ENCODE measurements around the gene GTPBP3. TPM values are rescaled to one million over a fixed set of nuclear protein-coding genes. Genes with fewer than 3 reads are reported as not detected.

Gene GTPBP3
- polyA plus RNA-seq, 1 donor (not counting 4 experiments of a cell fraction or from before 2014, with no cell fraction given) = 7.2 TPM

DNA sequence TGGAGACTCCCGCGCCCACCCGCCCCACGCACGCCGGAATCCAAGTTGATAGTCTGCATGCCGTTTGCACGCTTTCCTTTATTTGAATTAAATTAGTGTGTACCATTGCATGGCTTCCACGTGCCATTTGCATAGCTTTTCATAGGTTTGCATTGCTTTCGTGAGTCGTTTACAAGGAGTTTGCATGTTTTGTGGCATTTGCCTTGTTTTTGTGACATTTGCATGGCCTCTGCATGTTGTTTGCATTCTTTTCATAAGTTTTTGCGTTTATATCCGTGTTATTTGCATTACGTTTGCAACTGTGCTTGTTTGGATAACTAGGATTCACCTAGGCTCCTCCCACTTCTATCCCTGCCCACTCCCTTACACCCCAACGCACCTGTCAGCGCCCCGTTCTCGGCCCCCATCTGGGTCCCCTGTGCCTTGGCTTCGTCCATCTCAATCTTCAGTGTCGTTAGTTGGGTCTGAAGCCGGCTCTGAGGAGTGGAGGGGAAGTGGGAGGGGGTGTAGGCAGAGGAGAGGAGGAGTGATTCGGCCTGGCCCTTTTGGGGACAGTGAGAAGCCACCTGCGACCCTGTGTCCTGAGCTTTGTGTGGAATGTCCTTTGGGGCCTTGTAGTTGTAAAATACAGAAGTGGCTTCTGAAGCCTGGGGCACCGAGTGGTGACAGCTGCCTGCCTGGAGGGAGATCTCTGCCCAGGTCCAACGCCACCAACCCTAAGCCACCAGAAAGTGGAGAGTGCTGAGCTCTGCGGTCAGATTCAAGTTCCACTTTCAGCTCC lies 54.2 kb downstream of the GTPBP3 start:
- Histone ChIP-seq H3K79me2 (ENCODE audit: control insufficient read depth, insufficient read depth, low read length) (no peaks in the 10 kb centered on the region), H3K9me1 (ENCODE audit: control insufficient read depth, extremely low read depth, insufficient read depth, low read length) (no peaks in the 10 kb centered on the region), H4K20me1 (ENCODE audit: control insufficient read depth, extremely low read depth, insufficient read depth, low read length) (no peaks in the 10 kb centered on the region), H3K9ac (ENCODE audit: control insufficient read depth, extremely low read depth, insufficient read depth, low read length) (no peak overlapping the region), H3K27ac (ENCODE audit: control insufficient read depth, insufficient read depth, low read length) (no peak overlapping the region), H3K4me3 (ENCODE audit: control insufficient read depth in 2 of 3, extremely low read depth in 1 of 3, insufficient read depth in 2 of 3, low read depth in 1 of 3, low read length in 3 of 3) (peak overlapping the region; percentile 51 to 83 (median 74)), H3K9me3 (ENCODE audit: control insufficient read depth, low read depth, low read length) (no peaks in the 10 kb centered on the region), H3K4me2 (ENCODE audit: control insufficient read depth, extremely low read depth, insufficient read depth, low read depth, low read length) (peak overlapping the region; percentile 100), H3K4me1 (ENCODE audit: control insufficient read depth, extremely low read depth, insufficient read depth, low read length) (peaks cover 9% of the 10 kb centered on the region), H2AFZ (ENCODE audit: control insufficient read depth, low read length) (peak overlapping the region; percentile 82), H3K27me3 (ENCODE audit: control insufficient read depth, extremely low read depth, insufficient read depth, low read length) (peaks cover 10% of the 10 kb centered on the region), H3K36me3 (ENCODE audit: control insufficient read depth in 2 of 2, extremely low read depth in 1 of 2, insufficient read depth in 2 of 2, low read length in 2 of 2) (no peaks in the 10 kb centered on the region)
- DNase-seq (ENCODE audit: low read depth, low spot score) = no peak
- TF ChIP-seq CTCF (optimal IDR thresholded peaks at IDR 0.05 in 1 of 3, IDR thresholded peaks at IDR 0.05 in 1 of 3, conservative IDR thresholded peaks at IDR 0.05 in 1 of 3; ENCODE audit: extremely low read depth in 1 of 3, insufficient read depth in 2 of 3, low read length in 3 of 3) (no peak), EZH2 (IDR thresholded peaks at IDR 0.05; ENCODE audit: low read length) (no peak)
- dilution Hi-C loops (cut with MboI; ENCODE audit: extremely low pct_ligation_motif_present, low sequenced_read_pairs) = no loop called here
- FAIRE-seq = peak; percentile 48

Other genes starting within 250 kb of the GTPBP3 start
- gene USE1, start 122.2 kb upstream of the GTPBP3 start, polyA plus RNA-seq = 18.0 to 24.1 TPM (median 20.7 TPM) in 3 replicates
- gene OCEL1, start 111.3 kb upstream of the GTPBP3 start, polyA plus RNA-seq = 2.1 to 6.6 TPM (median 2.2 TPM) in 3 replicates
- gene NR2F6, start 91.6 kb upstream of the GTPBP3 start, polyA plus RNA-seq = 12.3 to 20.2 TPM (median 12.9 TPM) in 3 replicates
- not detected in 3 replicates for gene USHBP1, start 72.8 kb upstream of the GTPBP3 start, polyA plus RNA-seq
- gene BABAM1, start 70.1 kb upstream of the GTPBP3 start, polyA plus RNA-seq = 83.1 to 92.8 TPM (median 83.1 TPM) in 3 replicates
- gene ANKLE1, start 55.7 kb upstream of the GTPBP3 start, polyA plus RNA-seq = 0.30 to 0.41 TPM (median 0.39 TPM) in 3 replicates
- gene ABHD8, start 34.1 kb upstream of the GTPBP3 start, polyA plus RNA-seq = 4.1 to 11.2 TPM (median 8.7 TPM) in 3 replicates
- 49.2 to 63.7 TPM (median 59.6 TPM) in 3 replicates for gene MRPL34, start 31.7 kb upstream of the GTPBP3 start, polyA plus RNA-seq
- gene DDA1, start 28.0 kb upstream of the GTPBP3 start, polyA plus RNA-seq = 59.4 to 75.4 TPM (median 62.8 TPM) in 3 replicates
- gene ANO8, start 2.7 kb upstream of the GTPBP3 start, polyA plus RNA-seq = 1.1 to 2.7 TPM (median 1.6 TPM) in 3 replicates
- gene PLVAP, start 39.8 kb downstream of the GTPBP3 start, polyA plus RNA-seq = not detected in 3 replicates
- gene CCDC194, start 56.6 kb downstream of the GTPBP3 start, polyA plus RNA-seq = not detected in 3 replicates
- gene BST2, start 68.1 kb downstream of the GTPBP3 start, polyA plus RNA-seq = 4.0 to 8.4 TPM (median 4.4 TPM) in 3 replicates
- 23.3 to 36.6 TPM (median 33.0 TPM) in 3 replicates for gene MVB12A, start 82.5 kb downstream of the GTPBP3 start, polyA plus RNA-seq
- gene TMEM221, start 111.1 kb downstream of the GTPBP3 start, polyA plus RNA-seq = 0.04 to 0.08 TPM (median 0.06 TPM) in 3 replicates
- not detected in 3 replicates for gene NXNL1, start 123.4 kb downstream of the GTPBP3 start, polyA plus RNA-seq
- gene SLC27A1, start 133.0 kb downstream of the GTPBP3 start, polyA plus RNA-seq = 8.4 to 12.6 TPM (median 11.7 TPM) in 3 replicates
- gene PGLS, start 174.1 kb downstream of the GTPBP3 start, polyA plus RNA-seq = 30.2 to 71.5 TPM (median 33.8 TPM) in 3 replicates
- gene COLGALT1, start 218.1 kb downstream of the GTPBP3 start, polyA plus RNA-seq = 89.4 to 126 TPM (median 90.9 TPM) in 3 replicates